ENCODE data around the gene CCNJL.

The CCNJL gene

DNA sequence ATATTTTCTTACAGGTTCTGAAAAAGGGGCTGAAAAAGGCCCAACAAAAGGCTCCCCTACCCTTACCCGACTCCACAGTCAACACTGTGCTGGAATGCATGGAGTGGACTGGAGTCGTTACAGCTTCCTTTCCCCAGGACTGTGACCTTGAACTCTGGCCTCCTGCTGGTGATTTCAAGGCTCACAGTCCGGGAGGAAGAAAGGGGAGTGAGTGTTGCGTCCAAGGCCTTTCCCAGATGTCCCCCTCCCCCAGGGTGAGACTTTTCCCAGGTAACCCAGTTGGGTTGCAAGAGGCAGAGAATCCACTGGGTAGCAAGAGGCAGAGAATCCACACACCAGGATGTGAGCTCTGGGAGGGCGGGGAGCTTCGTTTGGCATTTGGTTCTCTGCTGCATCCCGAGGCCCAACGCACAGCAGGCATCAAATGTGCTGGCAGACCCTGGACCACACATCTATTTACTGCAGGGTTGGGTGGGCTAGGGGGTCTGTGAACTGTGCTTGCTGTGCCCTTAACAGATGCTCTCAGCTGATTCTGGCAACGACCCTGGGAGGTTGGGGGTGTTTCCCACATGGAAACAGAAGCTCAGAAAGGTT lies 45.5 kb downstream of the CCNJL start:
- in situ Hi-C loops (cut with MboI; ENCODE audit: low sequenced_read_pairs, unreplicated experiment): no loop called here
- no peak for DNase-seq (ENCODE audit: low spot score)
- TF ChIP-seq, protein P1, sequence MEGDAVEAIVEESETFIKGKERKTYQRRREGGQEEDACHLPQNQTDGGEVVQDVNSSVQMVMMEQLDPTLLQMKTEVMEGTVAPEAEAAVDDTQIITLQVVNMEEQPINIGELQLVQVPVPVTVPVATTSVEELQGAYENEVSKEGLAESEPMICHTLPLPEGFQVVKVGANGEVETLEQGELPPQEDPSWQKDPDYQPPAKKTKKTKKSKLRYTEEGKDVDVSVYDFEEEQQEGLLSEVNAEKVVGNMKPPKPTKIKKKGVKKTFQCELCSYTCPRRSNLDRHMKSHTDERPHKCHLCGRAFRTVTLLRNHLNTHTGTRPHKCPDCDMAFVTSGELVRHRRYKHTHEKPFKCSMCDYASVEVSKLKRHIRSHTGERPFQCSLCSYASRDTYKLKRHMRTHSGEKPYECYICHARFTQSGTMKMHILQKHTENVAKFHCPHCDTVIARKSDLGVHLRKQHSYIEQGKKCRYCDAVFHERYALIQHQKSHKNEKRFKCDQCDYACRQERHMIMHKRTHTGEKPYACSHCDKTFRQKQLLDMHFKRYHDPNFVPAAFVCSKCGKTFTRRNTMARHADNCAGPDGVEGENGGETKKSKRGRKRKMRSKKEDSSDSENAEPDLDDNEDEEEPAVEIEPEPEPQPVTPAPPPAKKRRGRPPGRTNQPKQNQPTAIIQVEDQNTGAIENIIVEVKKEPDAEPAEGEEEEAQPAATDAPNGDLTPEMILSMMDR (IDR thresholded peaks at IDR 0.05; ENCODE audit: borderline replicate concordance, control extremely low read depth, extremely low read depth, insufficient read depth, missing control alignments): no peak

DNA sequence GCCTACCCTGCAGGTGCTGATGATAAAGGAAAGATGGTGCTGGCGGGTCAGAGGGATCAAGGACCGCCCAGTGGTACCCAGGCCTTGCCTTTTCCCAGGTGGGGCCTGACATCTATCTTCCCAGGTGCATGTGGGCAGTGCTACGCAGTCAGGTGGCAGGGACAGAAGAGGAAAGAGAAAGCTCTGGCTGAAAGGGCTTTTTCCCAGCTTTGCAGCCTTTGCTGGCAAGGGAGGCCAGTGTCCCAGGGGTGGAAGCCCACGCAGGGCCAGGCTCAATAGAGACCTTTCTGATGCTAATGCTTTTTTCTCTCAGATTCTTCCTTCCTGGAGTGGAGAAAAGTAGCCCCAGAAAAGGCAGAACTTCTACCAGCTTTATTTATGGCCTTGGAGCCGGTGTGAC lies 46.3 kb downstream of the CCNJL start:
- in situ Hi-C loops (cut with MboI; ENCODE audit: low sequenced_read_pairs, unreplicated experiment): no loop called here
- DNase-seq (ENCODE audit: low spot score): no peak
- TF ChIP-seq, protein P1 (IDR thresholded peaks at IDR 0.05; ENCODE audit: borderline replicate concordance, control extremely low read depth, extremely low read depth, insufficient read depth, missing control alignments): no peak

DNA sequence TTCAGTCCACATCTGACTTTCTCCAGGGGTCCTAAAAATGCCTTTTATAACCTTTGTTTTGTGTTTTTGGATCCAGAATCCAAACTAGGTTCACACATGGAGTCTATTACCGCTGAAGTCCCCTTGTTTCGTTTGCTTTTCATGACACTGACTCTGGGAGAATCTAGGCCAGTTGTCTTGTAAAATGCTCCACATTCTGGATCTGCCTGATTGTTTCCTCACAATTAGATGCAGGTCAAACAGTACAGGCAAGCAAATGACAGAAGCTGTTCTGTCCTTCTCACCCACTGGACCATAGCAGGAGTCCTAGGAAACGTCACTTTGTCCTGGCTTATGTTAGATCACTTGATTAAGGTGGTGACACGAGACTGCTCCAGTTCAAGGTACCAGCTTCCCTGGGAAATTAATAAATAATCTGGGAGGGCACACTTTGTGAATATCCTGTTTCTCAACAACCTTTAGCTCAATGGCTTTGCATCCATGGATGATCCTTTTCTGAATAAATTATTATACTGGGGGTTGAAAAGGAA lies 49.0 kb downstream of the CCNJL start:
- TF ChIP-seq, protein P1 (IDR thresholded peaks at IDR 0.05; ENCODE audit: borderline replicate concordance, control extremely low read depth, extremely low read depth, insufficient read depth, missing control alignments): no peak
- DNase-seq (ENCODE audit: low spot score): no peak
- in situ Hi-C loops (cut with MboI; ENCODE audit: low sequenced_read_pairs, unreplicated experiment): no loop called here

DNA sequence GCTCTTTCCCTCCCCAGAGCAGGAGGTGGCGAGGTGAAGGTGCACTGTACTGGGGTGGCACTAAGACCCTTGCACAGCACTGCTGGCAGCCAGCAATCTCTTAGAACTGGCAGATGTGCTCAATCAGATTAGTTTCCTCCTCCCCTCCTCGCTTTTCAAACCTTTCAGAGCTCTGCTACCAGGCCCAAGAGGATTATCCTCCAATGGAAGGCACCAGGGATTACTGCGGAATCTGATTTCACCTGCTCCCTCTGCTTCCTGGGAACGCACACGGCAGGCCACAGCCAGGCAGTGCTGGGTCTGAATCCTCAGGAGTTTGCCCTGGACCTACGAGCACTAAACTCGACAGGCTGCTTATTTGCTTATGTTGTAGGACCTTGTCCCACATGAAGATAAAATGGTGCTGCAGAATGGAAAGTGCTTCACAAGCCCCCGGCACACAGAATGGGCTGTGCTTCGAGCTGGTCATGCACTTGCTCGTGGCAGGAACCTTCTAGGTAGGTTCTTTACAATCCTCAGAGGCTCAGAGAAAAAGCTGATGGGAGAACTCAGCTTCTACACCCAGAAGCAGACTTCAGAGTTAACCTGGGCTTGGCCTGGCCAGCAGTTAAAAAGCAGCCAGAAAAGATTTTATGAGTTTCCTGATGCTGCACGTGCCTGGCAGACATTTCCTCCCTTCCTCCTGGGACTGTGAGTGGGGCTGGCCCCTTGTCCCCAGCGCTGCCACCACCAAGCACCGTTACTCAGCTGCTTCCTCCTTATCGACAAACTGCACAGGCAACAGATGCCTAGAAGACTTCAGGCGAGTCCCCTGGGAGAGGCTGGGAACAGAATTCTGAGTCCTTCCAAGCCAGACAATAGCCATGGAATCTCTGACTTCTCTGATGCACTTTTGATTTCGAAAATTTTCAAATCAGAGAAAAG lies 50.0 kb downstream of the CCNJL start:
- in situ Hi-C loops (cut with MboI; ENCODE audit: low sequenced_read_pairs, unreplicated experiment): no loop called here
- DNase-seq (ENCODE audit: low spot score): no peak
- TF ChIP-seq, protein P1 (IDR thresholded peaks at IDR 0.05; ENCODE audit: borderline replicate concordance, control extremely low read depth, extremely low read depth, insufficient read depth, missing control alignments): no peak

DNA sequence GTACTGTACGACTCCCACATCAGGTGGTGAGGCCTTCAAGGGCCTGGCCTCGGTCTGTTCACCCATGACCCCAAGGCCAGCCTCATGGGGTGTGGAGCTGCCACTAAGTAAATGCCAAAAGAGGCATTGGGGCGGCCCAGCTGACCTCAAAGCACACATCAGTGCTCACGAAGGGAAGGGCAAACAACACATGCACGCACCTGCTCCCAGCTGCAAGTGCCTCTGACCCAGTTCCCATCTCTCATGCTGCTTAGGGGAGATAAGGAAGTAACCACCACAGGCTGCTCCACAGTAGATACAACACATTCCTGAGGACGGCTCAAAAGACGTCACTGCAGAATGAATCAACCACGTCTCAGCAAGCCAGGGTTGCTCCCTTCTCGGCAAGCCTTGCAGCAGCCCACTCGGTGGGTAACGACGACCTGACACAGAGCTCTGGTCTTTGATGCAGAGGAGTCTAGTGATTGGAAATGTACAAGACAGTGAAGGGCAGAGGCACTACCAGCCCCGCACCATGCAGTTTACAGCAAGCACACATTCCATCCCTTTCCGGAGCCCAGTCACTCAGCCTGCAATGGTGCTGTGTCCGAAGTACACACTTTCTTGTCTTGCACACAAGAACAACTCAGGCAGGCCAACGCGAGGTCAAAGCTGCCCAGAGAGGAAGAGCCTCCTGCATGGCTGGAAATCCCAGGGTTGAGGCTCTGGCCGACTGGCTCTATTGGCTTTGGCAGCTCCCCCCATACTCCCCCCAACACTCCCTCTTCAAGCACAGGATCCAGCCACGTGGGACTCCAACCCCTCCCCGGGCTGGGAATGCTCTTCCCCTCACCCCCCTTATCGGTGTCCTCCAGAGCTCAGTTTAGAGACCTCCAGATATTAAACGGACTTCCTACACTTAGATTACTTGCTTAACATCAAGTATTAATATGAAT lies 51.2 kb downstream of the CCNJL start:
- TF ChIP-seq, protein P1 (IDR thresholded peaks at IDR 0.05; ENCODE audit: borderline replicate concordance, control extremely low read depth, extremely low read depth, insufficient read depth, missing control alignments): no peak
- in situ Hi-C loops (cut with MboI; ENCODE audit: low sequenced_read_pairs, unreplicated experiment): no loop called here
- DNase-seq (ENCODE audit: low spot score): no peak

Measured in GM13976 (cell line).